GM19463 (cell line): ENCODE measurements around the gene SELENOV.

Experiments
- ATAC-seq: cut with Tn5 transposase; IDR thresholded peaks from one replicate; pipeline ENCODE4 v1.9.1; 2021; ENCODE audit warnings: mild to moderate bottlenecking, moderate library complexity; ENCODE audit not compliant: unreplicated experiment

The SELENOV gene

GRCh38 chr19:39518975-39519374, 4.0 kb downstream of the SELENOV start:
- ATAC-seq = no peak

GRCh38 chr19:39520541-39521484, 5.9 kb downstream of the SELENOV start:
- ATAC-seq = no peak

- no peak for ATAC-seq
These were observed 9.6 kb downstream of the SELENOV start for GRCh38 chr19:39524495-39524894.

- ATAC-seq = no peak
These were observed 10.3 kb downstream of the SELENOV start for GRCh38 chr19:39525205-39525604.

- no peak for ATAC-seq
These were observed 16.9 kb downstream of the SELENOV start for GRCh38 chr19:39531834-39532232.

GRCh38 chr19:39532233-39533002, 17.5 kb downstream of the SELENOV start, which contains the start of gene EID2B:
EID2B (minus strand) TSS chr19:39532852; CDS start chr19:39532802, 50 bp downstream.
- peak; percentile 84 for ATAC-seq

- no peak for ATAC-seq
These were observed 18.1 kb downstream of the SELENOV start for GRCh38 chr19:39533003-39533512.

- no peak for ATAC-seq
These were observed 18.9 kb downstream of the SELENOV start for GRCh38 chr19:39533791-39534190.

- ATAC-seq = no peak
These were observed 24.2 kb downstream of the SELENOV start for GRCh38 chr19:39539165-39539517.

- ATAC-seq = peak; percentile 94
These were observed 24.8 kb downstream of the SELENOV start, which contains the start of gene EID2 for GRCh38 chr19:39539518-39540332. EID2 (minus strand) TSS chr19:39540161; CDS start chr19:39540079, 82 bp downstream.

GRCh38 chr19:39540333-39540673, 25.4 kb downstream of the SELENOV start:
- no peak for ATAC-seq

- ATAC-seq = no peak
These were observed 27.3 kb downstream of the SELENOV start for GRCh38 chr19:39542206-39542605.

GRCh38 chr19:39543477-39543857, 28.5 kb downstream of the SELENOV start:
- ATAC-seq = no peak

GRCh38 chr19:39544226-39544903, 29.4 kb downstream of the SELENOV start:
- no peak for ATAC-seq

GRCh38 chr19:39544911-39545310, 30.0 kb downstream of the SELENOV start:
- ATAC-seq = no peak

GRCh38 chr19:39546599-39546998, 31.7 kb downstream of the SELENOV start:
- ATAC-seq = no peak

- no peak for ATAC-seq
These were observed 35.3 kb downstream of the SELENOV start for GRCh38 chr19:39550197-39550596.

- ATAC-seq = no peak
These were observed 38.2 kb downstream of the SELENOV start for GRCh38 chr19:39553082-39553652.

- no peak for ATAC-seq
These were observed 39.9 kb downstream of the SELENOV start for GRCh38 chr19:39554701-39555311.
